ENCODE results near the gene TMC3.

Gene TMC3

GRCh38 chr15:81297603-81298575, 76.1 kb downstream of the TMC3 start:
- no peak for DNase-seq (ENCODE audit: low read depth)

- no peak for DNase-seq (ENCODE audit: low read depth)
These were observed 76.9 kb downstream of the TMC3 start for GRCh38 chr15:81297147-81297572.

- DNase-seq (ENCODE audit: low read depth): peak; percentile 61
These were observed 77.3 kb downstream of the TMC3 start for GRCh38 chr15:81296673-81297072.

GRCh38 chr15:81296186-81296585, 77.8 kb downstream of the TMC3 start:
- no peak for DNase-seq (ENCODE audit: low read depth)

GRCh38 chr15:81295486-81296121, 78.4 kb downstream of the TMC3 start:
- no peak for DNase-seq (ENCODE audit: low read depth)

- no peak for DNase-seq (ENCODE audit: low read depth)
These were observed 79.5 kb downstream of the TMC3 start for GRCh38 chr15:81294516-81294880.

- DNase-seq (ENCODE audit: low read depth): peak; percentile 63
These were observed 80.1 kb downstream of the TMC3 start for GRCh38 chr15:81293728-81294515.

GRCh38 chr15:81292523-81293001, 81.5 kb downstream of the TMC3 start:
- peak; percentile 46 for DNase-seq (ENCODE audit: low read depth)

- DNase-seq (ENCODE audit: low read depth): no peak
These were observed 82.0 kb downstream of the TMC3 start for GRCh38 chr15:81291916-81292522.

- DNase-seq (ENCODE audit: low read depth): no peak
These were observed 84.1 kb downstream of the TMC3 start for GRCh38 chr15:81289910-81290309.

- DNase-seq (ENCODE audit: low read depth): no peak
These were observed 85.4 kb downstream of the TMC3 start for GRCh38 chr15:81288616-81289015.

GRCh38 chr15:81288040-81288439, 86.0 kb downstream of the TMC3 start:
- DNase-seq (ENCODE audit: low read depth): no peak

- DNase-seq (ENCODE audit: low read depth): no peak
These were observed 87.3 kb downstream of the TMC3 start for GRCh38 chr15:81286621-81287121.

- DNase-seq (ENCODE audit: low read depth): no peak
These were observed 88.6 kb downstream of the TMC3 start for GRCh38 chr15:81285461-81285860.

- no peak for DNase-seq (ENCODE audit: low read depth)
These were observed 89.6 kb downstream of the TMC3 start for GRCh38 chr15:81284256-81285031.

GRCh38 chr15:81282911-81283310, 91.1 kb downstream of the TMC3 start:
- no peak for DNase-seq (ENCODE audit: low read depth)

GRCh38 chr15:81282606-81282895, 91.5 kb downstream of the TMC3 start:
- DNase-seq (ENCODE audit: low read depth): no peak

- DNase-seq (ENCODE audit: low read depth): no peak
These were observed 92.0 kb downstream of the TMC3 start for GRCh38 chr15:81281766-81282605.

- no peak for DNase-seq (ENCODE audit: low read depth)
These were observed 92.6 kb downstream of the TMC3 start for GRCh38 chr15:81281456-81281735.

Measured in T follicular helper cell (primary cell).